GM12878 (cell line): ENCODE data around the gene PTPRN2. TPM values are rescaled to one million over a fixed set of nuclear protein-coding genes. Genes with fewer than 3 reads are reported as not detected.

Experiments used
- ATAC-seq: fragments of 200-7000 bp; cut with Tn5 transposase; 3 replicates; pipeline ENCODE4 v1.9.1; 2020; ENCODE audit warnings: mild to moderate bottlenecking, moderate library complexity
- BruUV-seq: library from RNA; stranded (reverse); fragments of 400-500 nt; replicated peaks from 2 replicates; lab custom pipeline; 2021; lab: Mats Ljungman, UMichigan
- CTCF ChIA-PET: fragments of 300-600 bp; sonication (Branson Sonifier 250); formaldehyde crosslinking; extraction: SDS; loops from one replicate; lab custom pipeline; 2021; ENCODE audit warnings: inconsistent platforms; lab: Yijun Ruan, JAX
- POLR2A ChIA-PET: fragments of 350-600 bp; formaldehyde crosslinking; extraction: SDS; loops from one replicate; lab custom pipeline; 2021; ENCODE audit warnings: inconsistent platforms; lab: Charles Lee
- RAD21 ChIA-PET: fragments of 300-600 bp; sonication (Branson Sonifier 250); formaldehyde crosslinking; loops from one replicate; lab custom pipeline; 2023; ENCODE audit warnings: antibody characterized with exemption; ENCODE audit not compliant: unreplicated experiment; lab: Charles Lee
- SMC1A ChIA-PET: fragments of 300-600 bp; sonication (Branson Sonifier 250); formaldehyde crosslinking; loops from one replicate; lab custom pipeline; 2023; ENCODE audit not compliant: unreplicated experiment, uncharacterized antibody; lab: Charles Lee
- DNase-seq: peaks from one replicate; pipeline ENCODE4 v3.0.0-alpha.2; 2011; ENCODE audit warnings: low read depth, low spot score
- FAIRE-seq: peaks from 3 replicates; lab custom pipeline; 2011; peaks lifted over from hg19 to GRCh38; lab: Jason Lieb, UNC
- H2AFZ ChIP-seq: 2 replicates; pipeline ENCODE4 v1.6.0; 2011; ENCODE audit warnings: low read depth, low read length, control low read depth; ENCODE audit not compliant: control insufficient read depth
- H3K27ac ChIP-seq: 2 replicates; pipeline ENCODE4 v1.5.1; 2011; ENCODE audit warnings: control low read depth; ENCODE audit not compliant: control insufficient read depth, insufficient read depth
- H3K27me3 ChIP-seq, 2 experiments: replicated peaks in 1 of 2; 2 replicates each; pipeline versions ENCODE4 v1.6.0 to v1.6.1; 2011; ENCODE audit warnings: low read length in 1 of 2; ENCODE audit not compliant: control insufficient read depth in 2 of 2, insufficient read depth in 2 of 2
- H3K36me3 ChIP-seq, 2 experiments: 2 replicates each; pipeline ENCODE4 v1.5.1; 2011; ENCODE audit warnings: low read length in 1 of 2; ENCODE audit not compliant: control insufficient read depth in 2 of 2, insufficient read depth in 2 of 2
- H3K4me1 ChIP-seq: 2 replicates; pipeline ENCODE4 v1.6.1; 2011; ENCODE audit warnings: mild to moderate bottlenecking, low read length, moderate library complexity, mixed read lengths; ENCODE audit not compliant: control insufficient read depth, insufficient read depth
- H3K4me2 ChIP-seq: 2 replicates; pipeline ENCODE4 v1.6.0; 2011; ENCODE audit warnings: control low read depth; ENCODE audit not compliant: control insufficient read depth, insufficient read depth
- H3K4me3 ChIP-seq: fragments of 200-600 bp; sonication (generic); 2 replicates; pipeline ENCODE4 v1.5.1; 2016
- H3K79me2 ChIP-seq: 2 replicates; pipeline ENCODE4 v1.6.0; 2011; ENCODE audit warnings: low read length; ENCODE audit not compliant: control insufficient read depth, insufficient read depth
- H3K9ac ChIP-seq: 2 replicates; pipeline ENCODE4 v1.8.0; 2011; ENCODE audit warnings: low read length, control low read depth, mixed read lengths; ENCODE audit not compliant: control insufficient read depth, insufficient read depth
- H3K9me3 ChIP-seq: replicated peaks from 3 replicates; pipeline ENCODE4 v1.5.1; 2011; ENCODE audit warnings: mild to moderate bottlenecking, low read length; ENCODE audit not compliant: control insufficient read depth, insufficient read depth
- H4K20me1 ChIP-seq: 2 replicates; pipeline ENCODE4 v1.6.0; 2011; ENCODE audit not compliant: control insufficient read depth, insufficient read depth
- ASH2L ChIP-seq: fragments of 300-600, 200-600 bp; sonication (generic); IDR thresholded peaks from 2 replicates; pipeline ENCODE4 v1.6.1; 2017; ENCODE audit warnings: low read depth, mild to moderate bottlenecking, borderline replicate concordance
- BMI1 ChIP-seq: fragments of 450-650 bp; IDR thresholded peaks from 2 replicates; pipeline ENCODE4 v1.6.1; 2016; ENCODE audit warnings: mild to moderate bottlenecking, moderate library complexity, borderline replicate concordance
- BRCA1 ChIP-seq: IDR thresholded peaks from 2 replicates; pipeline ENCODE4 v1.6.1; 2011; ENCODE audit warnings: low read depth, low read length, improper control_type of control experiment
- CEBPB ChIP-seq, 2 experiments: fragments of 150-350 bp in 1 of 2; IDR thresholded peaks; 2 replicates each; pipeline ENCODE4 v1.6.1; 2012 to 2014; ENCODE audit warnings: low read depth in 2 of 2, low read length in 2 of 2, borderline replicate concordance in 1 of 2, inconsistent platforms in 1 of 2
- CHD4 ChIP-seq: fragments of 200-600 bp; sonication (generic); IDR thresholded peaks from 2 replicates; pipeline ENCODE4 v1.6.1; 2016; ENCODE audit warnings: mild to moderate bottlenecking
- EED ChIP-seq: sonication (generic); IDR thresholded peaks from 2 replicates; pipeline ENCODE4 v1.6.1; 2016; ENCODE audit warnings: antibody characterized with exemption, low read depth
- EP300 ChIP-seq, 2 experiments: fragments of 150-350 bp in 1 of 2; IDR thresholded peaks; 2 replicates each; pipeline ENCODE4 v1.6.1; 2011 to 2012; ENCODE audit warnings: low read depth in 2 of 2, low read length in 2 of 2, borderline replicate concordance in 1 of 2, improper control_type of control experiment in 1 of 2, inconsistent platforms in 1 of 2; ENCODE audit not compliant: control insufficient read depth in 1 of 2
- ESRRA ChIP-seq: IDR thresholded peaks from 2 replicates; pipeline ENCODE4 v1.6.1; 2012; ENCODE audit warnings: mild to moderate bottlenecking, low read length, improper control_type of control experiment
- MEF2B ChIP-seq: fragments of 450-650 bp; IDR thresholded peaks from 2 replicates; pipeline ENCODE4 v1.6.1; 2018; ENCODE audit warnings: mild to moderate bottlenecking, moderate library complexity; ENCODE audit not compliant: partially characterized antibody, poor library complexity, severe bottlenecking
- NFXL1 ChIP-seq: fragments of 450-650 bp; IDR thresholded peaks from 2 replicates; pipeline ENCODE4 v1.6.1; 2017; ENCODE audit warnings: antibody characterized with exemption, mild to moderate bottlenecking, borderline replicate concordance
- NR2F1 ChIP-seq: fragments of 450-650 bp; conservative IDR thresholded peaks from 2 replicates; pipeline ENCODE4 v1.6.1; 2017; ENCODE audit warnings: mild to moderate bottlenecking
- PAX5 ChIP-seq: IDR thresholded peaks from 2 replicates; pipeline ENCODE4 v1.6.1; 2011; ENCODE audit warnings: low read depth, low read length, borderline replicate concordance
- PAX8 ChIP-seq: fragments of 450-650 bp; IDR thresholded peaks from 2 replicates; pipeline ENCODE4 v1.6.1; 2017; ENCODE audit warnings: mild to moderate bottlenecking, moderate library complexity
- PKNOX1 ChIP-seq: fragments of 450-650 bp; IDR thresholded peaks from 2 replicates; pipeline ENCODE4 v1.6.1; 2016; ENCODE audit warnings: mild to moderate bottlenecking
- SMAD1 ChIP-seq: fragments of 450-650 bp; IDR thresholded peaks from 2 replicates; pipeline ENCODE4 v1.6.1; 2018; ENCODE audit warnings: mild to moderate bottlenecking, low read depth; ENCODE audit not compliant: partially characterized antibody
- SREBF1 ChIP-seq: IDR thresholded peaks from 2 replicates; pipeline ENCODE4 v1.6.1; 2012; ENCODE audit warnings: mild to moderate bottlenecking, low read length
- STAT1 ChIP-seq: fragments of 450-650 bp; conservative IDR thresholded peaks from 2 replicates; pipeline ENCODE4 v1.6.1; 2014; ENCODE audit warnings: antibody characterized with exemption, mild to moderate bottlenecking
- WGBS: methylation state at CpG from one replicate; pipeline ENCODE4 v1.1.6; 2016; ENCODE audit warnings: low lambda C conversion rate; ENCODE audit not compliant: insufficient replicate concordance, insufficient coverage; ENCODE audit errors: missing lambda C conversion rate; 5-methylcytosine and 5-hydroxymethylcytosine counted together
- in situ Hi-C: fragments of 300-500 bp; cut with MboI; formaldehyde crosslinking; loops from 9 replicates; pipeline ENCODE4 v1.14.3; 2018; ENCODE audit warnings: mixed read lengths
- intact Hi-C: fragments of 100-400 bp; cut with micrococcal nuclease; formaldehyde crosslinking; loops from one replicate; pipeline ENCODE4 v1.14.2; 2022; ENCODE audit not compliant: unreplicated experiment
- polyA plus RNA-seq, 11 experiments: library from polyadenylated mRNA; depleted of rRNA in 4 of 11; unstranded in 6 of 11; stranded (reverse) in 5 of 11; fragments of >200 nt; fragmentation: Nextera tagmentation in 4 of 11; fragmentation: Illumina TruSeq in 1 of 11; extraction: Ambion mirVana in 4 of 11; extraction: Trizol in 1 of 11; gene quantifications; 1 replicate in 1 of 11; 2 replicates in 10 of 11; pipeline versions ENCODE4 v1.2.1 to v1.2.3, GENCODE V29; 2011 to 2016; ENCODE audit warnings: inconsistent platforms in 2 of 11, missing spikeins in 2 of 11, low read depth in 1 of 11
- total RNA-seq, 4 experiments: library from RNA; depleted of rRNA in 3 of 4; stranded (reverse); fragments of >200 nt in 3 of 4; fragmentation: Illumina TruSeq in 1 of 4; extraction: Trizol in 1 of 4; gene quantifications; 2 replicates each; pipeline versions ENCODE4 v1.2.1 to v1.2.3, GENCODE V29; 2013 to 2021

Gene PTPRN2
- total and polyA plus RNA-seq, 10 of the 15 experiments (the other 5 are each of a cell fraction or from before 2014, with no cell fraction given): 5.4 TPM; not detected in 9

- H3K79me2 ChIP-seq: no peaks in the 10 kb centered on the region
- H3K4me3 ChIP-seq: no peak overlapping the region
- in situ Hi-C loops (no loop called here), intact Hi-C loops (no loop called here)
- DNase-seq (no peak), FAIRE-seq (no peak), ATAC-seq (no peak)
- H3K9me3 ChIP-seq: no peaks in the 10 kb centered on the region; the same call in 2 of the 3 replicates
- ChIA-PET POLR2A (no interaction called here), SMC1A (no interaction called here), CTCF (no interaction called here), RAD21 (no interaction called here)
- no peak overlapping the region for H3K4me2 ChIP-seq
- H3K36me3 ChIP-seq: no peaks in the 10 kb centered on the region
- no peaks in the 10 kb centered on the region for H3K4me1 ChIP-seq
- TF ChIP-seq PAX5 (no peak), PAX8 (no peak), STAT1 (no peak), EP300 (IDR thresholded peaks at IDR 0.05; ENCODE audit: borderline replicate concordance in 1 of 2, control insufficient read depth in 1 of 2, low read depth in 2 of 2, low read length in 2 of 2) (no peak), BMI1 (no peak), MEF2B (no peak), SMAD1 (no peak), CEBPB (IDR thresholded peaks at IDR 0.05; ENCODE audit: borderline replicate concordance in 1 of 2, low read depth in 2 of 2, low read length in 2 of 2) (no peak), ASH2L (no peak), CHD4 (no peak), SREBF1 (no peak), EED (no peak), ESRRA (no peak), NFXL1 (no peak), PKNOX1 (no peak), NR2F1 (no peak), BRCA1 (no peak)
- no peak overlapping the region for H2AFZ ChIP-seq
- no peaks in the 10 kb centered on the region for H3K27me3 ChIP-seq
- H3K27ac ChIP-seq: no peak overlapping the region
- BruUV-seq: no TSS peak
- no peak overlapping the region for H3K9ac ChIP-seq
- WGBS: 49% methylated on average over 14 of the region's 17 CpGs
- no peaks in the 10 kb centered on the region for H4K20me1 ChIP-seq
Measured at GRCh38 chr7:157861551-157861950, 726.1 kb downstream of the PTPRN2 start.
